GM11168 (cell line): ENCODE results near the gene KCTD4.
"Not testable (repeated sequence)": the region's sequence is repeated elsewhere in the genome, so short reads cannot be mapped to it uniquely, and the experiment has no call there.

ENCODE experiments used
- in situ Hi-C: fragments of 300-500 bp; cut with MboI; formaldehyde crosslinking; loops from one replicate; pipeline ENCODE4 v1.12.0; 2022; ENCODE audit warnings: low sequenced_read_pairs; ENCODE audit not compliant: unreplicated experiment

Gene KCTD4

DNA sequence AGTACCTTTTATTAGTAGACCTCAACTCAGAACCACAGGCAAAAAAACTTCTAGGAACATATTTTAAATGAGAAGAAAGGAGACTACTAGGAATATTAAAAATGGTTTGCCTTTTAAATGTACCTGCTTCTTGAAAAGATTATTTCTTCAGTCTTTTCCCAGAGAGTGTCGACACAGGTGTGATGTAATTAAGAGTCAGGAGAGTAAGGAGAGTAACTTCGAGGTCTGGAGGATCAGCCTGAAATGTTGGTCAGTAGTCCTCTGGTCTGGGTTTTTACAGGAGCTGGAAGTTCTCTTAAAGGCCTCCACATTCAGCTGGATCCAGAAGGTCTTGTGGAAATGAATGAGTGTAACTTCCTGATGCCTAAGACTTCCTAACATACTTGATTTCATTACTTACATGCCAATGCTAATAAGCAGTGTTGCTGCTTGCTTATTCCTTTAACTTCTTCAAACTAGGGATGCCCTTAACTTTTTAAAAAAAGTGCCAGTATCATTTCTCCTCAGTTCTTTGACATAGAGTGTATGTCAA, at the start of gene KCTD4:
Gene KCTD4 (minus strand): TSS at position 345 of the 532 bp plus-strand sequence. CDS start 6,478 bp downstream, outside the sequence.
- in situ Hi-C loops = no loop called here

- in situ Hi-C loops = no loop called here
These were observed 48.8 kb upstream of the KCTD4 start for GRCh38 chr13:45249662-45250061.

GRCh38 chr13:45244736-45245135, 43.9 kb upstream of the KCTD4 start:
- in situ Hi-C loops = not testable (repeated sequence)

DNA sequence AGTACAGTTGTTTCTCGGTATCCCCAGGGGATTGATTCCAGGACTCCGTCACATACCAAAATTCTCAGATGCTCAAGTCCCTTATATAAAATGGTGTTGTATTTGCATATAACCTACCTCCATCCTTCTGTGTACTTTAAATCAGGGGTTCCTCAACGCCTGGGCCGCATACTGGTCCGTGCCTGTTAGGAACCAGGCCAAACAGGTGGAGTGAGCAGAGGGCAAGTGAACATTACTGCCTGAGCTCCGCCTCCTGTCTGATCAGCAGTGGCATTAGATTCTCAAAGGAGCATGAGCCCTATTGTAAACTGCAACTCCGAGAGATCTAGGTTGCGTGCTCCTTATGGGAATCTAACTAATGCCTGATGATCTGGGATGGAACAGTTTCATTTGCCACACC, 42.2 kb upstream of the KCTD4 start:
- in situ Hi-C loops = no loop called here

GRCh38 chr13:45242524-45242923, 41.7 kb upstream of the KCTD4 start:
- in situ Hi-C loops = no loop called here

DNA sequence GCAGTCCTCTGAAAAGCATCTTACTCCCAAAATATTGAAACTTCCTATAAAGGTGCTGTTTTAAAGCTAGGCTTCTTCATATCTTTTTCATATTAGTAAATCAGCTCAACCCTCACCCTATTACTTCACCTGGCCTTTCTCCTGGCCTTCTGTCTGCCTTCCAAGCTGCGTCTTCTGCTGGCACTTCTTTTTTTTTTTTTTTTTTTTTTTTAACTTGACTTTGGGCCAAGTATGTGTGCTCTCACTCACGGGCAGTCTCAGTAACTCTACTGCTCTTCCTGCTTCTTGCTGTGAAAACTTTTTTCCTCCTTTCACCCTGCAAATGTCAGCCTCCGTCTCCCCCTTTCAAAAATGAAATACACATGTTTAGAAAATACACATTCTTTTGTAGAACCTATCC, 41.2 kb upstream of the KCTD4 start:
- in situ Hi-C loops = no loop called here

DNA sequence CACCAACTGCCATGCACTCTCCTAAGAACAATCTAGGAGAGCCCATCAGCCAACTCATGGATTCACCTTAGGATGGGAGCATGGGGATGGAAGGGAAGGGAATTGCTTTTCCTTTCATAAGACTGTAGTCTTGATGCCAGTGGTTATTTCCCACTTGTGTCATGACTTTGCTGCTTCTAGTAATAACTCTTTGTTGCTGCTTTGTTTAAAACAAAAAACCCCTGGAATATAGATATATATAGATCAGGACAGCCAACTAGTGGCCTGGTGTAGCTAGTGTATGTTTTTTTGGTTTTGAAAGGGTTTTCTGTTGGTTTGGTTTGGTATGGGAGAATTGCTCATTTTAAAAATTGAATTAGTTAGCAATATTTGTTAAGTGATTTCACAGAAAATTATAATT, 39.3 kb upstream of the KCTD4 start:
- in situ Hi-C loops = no loop called here

- in situ Hi-C loops = no loop called here
These were observed 38.3 kb upstream of the KCTD4 start for GRCh38 chr13:45238945-45239795.

DNA sequence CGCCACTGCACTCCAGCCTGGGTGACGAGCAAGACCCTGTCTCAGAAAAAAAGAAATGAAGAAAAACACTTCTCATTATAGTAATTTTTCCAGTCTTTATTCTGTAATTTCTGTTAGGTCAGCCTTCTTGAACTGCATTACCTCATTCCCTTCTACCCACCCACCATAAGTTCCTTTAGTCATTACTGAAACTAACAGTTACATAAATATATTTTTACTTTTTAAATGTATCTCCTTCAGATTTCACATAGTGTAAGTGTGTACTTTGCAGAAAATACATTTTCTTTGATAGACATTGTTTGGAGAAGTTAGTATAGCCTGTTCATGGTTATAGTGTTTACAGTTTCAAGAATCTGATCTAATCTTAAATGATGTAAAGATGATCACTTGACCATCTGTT, 31.7 kb upstream of the KCTD4 start:
- in situ Hi-C loops = no loop called here

DNA sequence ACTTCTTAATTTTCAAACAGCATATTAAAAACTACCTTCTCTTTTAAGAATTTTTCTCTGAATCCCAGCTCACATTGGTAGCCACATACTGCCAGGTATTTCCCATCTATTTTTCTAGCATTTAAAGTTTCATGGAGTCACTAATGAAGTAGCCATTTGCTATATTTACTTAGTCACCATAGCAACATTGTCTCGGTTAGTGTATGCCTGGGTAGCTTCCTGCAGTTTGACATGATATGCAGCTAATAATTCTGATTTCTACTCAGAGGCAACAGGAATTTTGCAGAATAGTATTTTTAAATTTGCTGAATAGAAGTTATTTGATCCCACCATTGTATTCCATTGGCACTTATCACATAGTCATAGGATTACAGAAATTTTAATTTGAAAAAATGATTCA, 30.9 kb upstream of the KCTD4 start:
- in situ Hi-C loops = no loop called here

DNA sequence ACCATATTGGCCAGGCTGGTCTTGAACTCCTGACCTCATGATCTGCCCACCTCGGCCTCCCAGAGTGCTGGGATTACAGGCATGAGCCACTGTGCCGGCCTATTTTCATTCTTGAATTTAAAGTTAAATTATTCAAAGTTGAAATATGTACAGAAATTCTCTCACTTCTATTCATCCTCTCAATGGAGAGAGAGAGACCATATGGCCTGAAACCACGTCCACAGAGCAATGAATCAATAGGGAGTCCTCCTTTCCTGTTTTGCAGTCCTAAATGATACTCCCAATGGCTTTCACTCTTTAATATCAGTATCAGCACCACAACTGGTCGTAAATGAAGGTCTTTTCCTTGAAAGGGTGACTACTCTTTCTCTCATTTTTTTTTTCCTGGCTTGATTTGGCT, 30.5 kb upstream of the KCTD4 start:
- in situ Hi-C loops = no loop called here

- in situ Hi-C loops = no loop called here
These were observed 28.3 kb upstream of the KCTD4 start for GRCh38 chr13:45229172-45229571.

DNA sequence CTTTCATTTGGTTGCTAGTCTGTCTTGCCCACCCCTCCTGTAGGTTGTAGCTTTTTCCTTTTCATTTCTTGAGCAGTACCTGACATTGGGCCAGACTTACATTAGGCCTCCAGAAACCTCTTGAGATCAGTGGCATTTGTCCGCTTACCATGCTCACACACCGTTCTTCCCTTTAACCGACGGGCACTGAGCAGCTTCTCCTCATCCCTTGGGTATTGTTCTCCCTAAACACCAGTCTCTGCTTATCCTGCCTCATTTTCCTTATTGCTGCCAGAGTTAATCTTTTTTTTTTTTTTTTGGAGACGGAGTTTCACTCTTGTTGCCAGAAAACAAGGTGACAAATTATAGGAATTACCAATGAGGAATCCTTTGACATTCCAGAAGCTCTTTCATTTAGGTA, 27.2 kb upstream of the KCTD4 start:
- in situ Hi-C loops = no loop called here

DNA sequence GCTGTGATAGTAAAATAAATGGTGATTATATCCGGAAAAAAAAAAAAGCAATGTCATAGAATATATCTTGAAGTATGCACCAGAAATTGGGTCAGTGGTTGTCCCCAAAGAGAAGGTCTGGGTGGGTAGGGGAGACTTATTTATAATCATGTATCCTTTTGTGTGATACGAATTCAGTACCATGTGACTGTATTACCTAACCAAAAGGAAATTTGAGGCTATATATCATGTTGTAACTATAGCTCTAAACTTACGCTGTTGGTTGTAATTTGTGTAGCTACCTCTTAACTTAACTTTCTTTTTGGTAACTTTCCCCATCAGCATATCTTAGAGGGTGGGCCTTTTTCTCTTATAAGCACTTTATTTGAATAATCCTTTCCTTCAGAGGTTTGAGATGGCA, 25.2 kb upstream of the KCTD4 start:
- in situ Hi-C loops = no loop called here

GRCh38 chr13:45225370-45225769, 24.5 kb upstream of the KCTD4 start:
- in situ Hi-C loops = no loop called here

DNA sequence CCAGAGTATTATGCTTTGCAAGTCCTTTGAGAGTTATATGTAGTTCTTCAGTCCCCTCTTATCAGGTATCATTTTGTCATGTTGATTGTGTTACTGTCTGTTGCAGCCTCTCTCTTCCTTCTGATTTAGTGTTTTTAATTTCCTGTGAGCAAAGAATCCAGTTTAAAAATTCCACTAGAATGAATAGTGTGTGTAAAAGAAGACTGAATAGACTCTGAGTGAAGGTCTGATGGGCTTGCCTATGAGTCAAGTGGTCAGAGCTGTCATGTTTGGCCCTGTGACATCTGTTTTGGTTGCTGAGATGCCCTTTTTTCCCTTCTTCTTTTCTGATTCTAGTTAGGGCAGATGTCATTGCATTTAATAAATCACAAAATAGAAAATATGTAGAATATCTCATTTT, 23.3 kb upstream of the KCTD4 start:
- in situ Hi-C loops = no loop called here

- in situ Hi-C loops = no loop called here
These were observed 22.1 kb upstream of the KCTD4 start for GRCh38 chr13:45222919-45223318.

DNA sequence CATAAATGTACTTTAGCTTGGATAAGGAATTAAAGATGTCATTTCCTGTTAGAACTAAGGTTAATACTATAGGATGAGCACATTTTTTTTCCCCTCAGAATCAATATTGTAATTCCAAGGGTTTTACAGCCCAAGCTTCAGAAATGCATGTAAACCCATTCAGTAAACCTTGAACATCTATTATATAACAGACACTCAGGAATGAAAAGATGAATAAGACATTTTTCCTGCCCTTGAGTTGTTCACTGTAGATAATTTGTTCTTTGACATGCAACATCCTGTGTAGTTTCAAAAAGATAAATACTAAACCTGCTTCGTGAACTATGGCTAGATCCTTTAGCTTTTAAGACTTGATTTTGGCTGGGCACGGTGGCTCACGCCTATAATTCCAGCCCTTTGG, 21.7 kb upstream of the KCTD4 start:
- in situ Hi-C loops = no loop called here

DNA sequence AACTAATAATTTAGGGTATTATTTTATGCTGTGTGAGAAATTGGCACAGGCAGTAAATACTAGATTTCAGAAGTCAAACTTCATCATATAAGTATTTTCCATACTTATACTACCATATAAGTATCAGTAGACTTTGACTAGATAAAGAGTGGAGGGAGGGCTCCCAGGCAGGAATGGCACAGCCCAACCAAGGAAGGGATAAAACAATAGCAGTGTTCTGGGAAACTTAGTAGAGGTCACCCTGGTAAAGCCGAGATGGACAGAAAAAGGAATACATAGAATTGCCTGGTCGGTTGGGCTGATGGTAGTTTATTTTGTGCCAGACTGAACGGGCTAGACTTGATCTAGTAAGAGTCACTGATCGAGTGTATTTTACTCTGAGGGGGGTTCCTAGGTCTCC, 19.6 kb upstream of the KCTD4 start:
- in situ Hi-C loops = no loop called here

- in situ Hi-C loops = no loop called here
These were observed 19.1 kb upstream of the KCTD4 start for GRCh38 chr13:45219938-45220375.

DNA sequence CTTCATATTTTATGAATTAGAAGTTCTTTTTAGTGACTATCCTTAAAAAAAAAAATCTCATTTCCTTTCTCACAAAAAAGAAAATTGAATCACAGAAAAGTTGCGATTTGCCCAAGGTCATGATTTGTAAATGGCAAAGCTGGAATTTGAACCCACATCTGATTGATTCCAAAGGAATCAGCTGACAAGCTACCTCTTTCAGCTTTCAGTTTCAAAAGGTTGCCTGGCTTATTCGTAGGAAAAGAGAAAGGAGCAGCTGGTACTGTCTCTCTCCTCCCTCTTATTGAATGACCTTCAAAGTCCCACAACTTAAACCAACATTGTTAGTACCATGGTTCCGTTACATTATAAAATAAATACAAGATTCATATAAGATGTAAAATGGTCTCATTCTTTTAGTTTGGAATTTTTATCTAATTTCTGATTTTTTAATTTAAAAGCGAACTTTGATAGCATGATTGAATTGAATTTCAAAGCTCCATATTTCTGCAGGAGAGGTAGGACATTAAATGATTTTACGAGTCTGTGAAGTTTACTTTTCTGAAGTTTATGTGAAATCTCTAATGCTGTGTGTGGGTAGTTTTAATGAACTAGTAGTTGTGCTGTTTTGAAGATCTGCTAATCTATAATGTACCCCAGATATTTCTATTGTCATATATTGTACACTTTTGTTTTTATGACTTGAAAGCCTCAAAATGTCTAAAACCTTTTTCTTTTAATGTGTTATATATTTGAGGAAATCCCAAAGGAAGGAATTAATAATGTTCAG, 18.5 kb upstream of the KCTD4 start:
- in situ Hi-C loops = no loop called here
